HepG2 (cell line): Measurements from ENCODE around the gene APOBEC3B. TPM values are rescaled to one million over a fixed set of nuclear protein-coding genes. Genes with fewer than 3 reads are reported as not detected.

Experiments used
- CENPX ChIP-seq: sonication (generic); formaldehyde crosslinking; IDR thresholded peaks from 2 replicates; pipeline ENCODE4 v1.9.0; 2021; ENCODE audit warnings: mild to moderate bottlenecking, missing genetic modification reagents, moderate library complexity
- FOSL2 ChIP-seq: sonication (generic); formaldehyde crosslinking; IDR thresholded peaks from 2 replicates; pipeline ENCODE4 v1.4.0; 2020; ENCODE audit warnings: missing genetic modification reagents
- HNRNPUL1 ChIP-seq: fragments of 200-400 bp; formaldehyde crosslinking; IDR thresholded peaks from 2 replicates; pipeline ENCODE4 v1.6.1; 2017; ENCODE audit warnings: low read depth, mild to moderate bottlenecking, low read length, moderate library complexity
- KDM4B ChIP-seq: sonication (generic); formaldehyde crosslinking; IDR thresholded peaks from 2 replicates; pipeline ENCODE4 v1.4.0; 2020; ENCODE audit warnings: missing genetic modification reagents
- NR3C1 ChIP-seq: sonication (generic); formaldehyde crosslinking; IDR thresholded peaks from 2 replicates; pipeline ENCODE4 v1.4.0; 2020; ENCODE audit warnings: missing genetic modification reagents
- POGZ ChIP-seq: sonication (generic); formaldehyde crosslinking; IDR thresholded peaks from 2 replicates; pipeline ENCODE4 v1.4.0; 2020; ENCODE audit warnings: mild to moderate bottlenecking, missing genetic modification reagents
- SP5 ChIP-seq: IDR thresholded peaks from 2 replicates; pipeline ENCODE4 v1.6.1; 2016; ENCODE audit warnings: low read depth, borderline replicate concordance
- SRSF1 ChIP-seq: fragments of 200-400 bp; formaldehyde crosslinking; optimal IDR thresholded peaks from 2 replicates; pipeline ENCODE3; 2017; ENCODE audit warnings: mild to moderate bottlenecking, low read depth, low read length, moderate library complexity
- THAP11 ChIP-seq: IDR thresholded peaks from 2 replicates; pipeline ENCODE4 v1.6.1; 2016; ENCODE audit warnings: missing biosample characterization, missing genetic modification reagents
- WIZ ChIP-seq: sonication (generic); formaldehyde crosslinking; IDR thresholded peaks from 2 replicates; pipeline ENCODE4 v1.5.1; 2020; ENCODE audit warnings: mild to moderate bottlenecking, missing genetic modification reagents
- ZNF292 ChIP-seq: sonication (generic); formaldehyde crosslinking; IDR thresholded peaks from 2 replicates; pipeline ENCODE4 v1.8.1; 2022; ENCODE audit warnings: mild to moderate bottlenecking, low read depth, missing genetic modification reagents, borderline replicate concordance
- ZNF33A ChIP-seq: sonication (generic); formaldehyde crosslinking; IDR thresholded peaks from 2 replicates; pipeline ENCODE4 v1.5.1; 2020; ENCODE audit warnings: missing genetic modification reagents, mild to moderate bottlenecking, moderate library complexity, borderline replicate concordance
- ZSCAN21 ChIP-seq: sonication (generic); formaldehyde crosslinking; IDR thresholded peaks from 2 replicates; pipeline ENCODE4 v1.8.0; 2022; ENCODE audit warnings: mild to moderate bottlenecking, missing genetic modification reagents, moderate library complexity, borderline replicate concordance
- polyA plus RNA-seq, 8 experiments: library from polyadenylated mRNA; depleted of rRNA in 3 of 8; stranded (reverse) in 7 of 8; unstranded in 1 of 8; fragments of >200 nt; fragmentation: Illumina TruSeq in 4 of 8; extraction: Trizol in 4 of 8; gene quantifications; 2 replicates each; pipeline versions ENCODE4 v1.2.1 to v1.2.3, GENCODE V29; 2011 to 2016; ENCODE audit warnings: low read depth in 4 of 8, missing spikeins in 1 of 8, mixed read lengths in 1 of 8; ENCODE audit not compliant: insufficient read depth in 1 of 8
- total RNA-seq, 5 experiments: library from RNA; depleted of rRNA; stranded (reverse); fragments of >200 nt; fragmentation: Illumina TruSeq; extraction: Trizol; gene quantifications; 2 replicates each; pipeline ENCODE4 v1.2.3, GENCODE V29; 2016; ENCODE audit warnings: low read depth in 1 of 5
- TF ChIP-seq, protein P1 (sequence below): sonication (generic); formaldehyde crosslinking; IDR thresholded peaks from 2 replicates; pipeline ENCODE4 v1.4.0; 2020; ENCODE audit warnings: mild to moderate bottlenecking, low read depth, missing genetic modification reagents
- TF ChIP-seq, protein P2 (sequence below): sonication (generic); formaldehyde crosslinking; IDR thresholded peaks from 2 replicates; pipeline ENCODE4; 2020; ENCODE audit warnings: missing genetic modification reagents, mild to moderate bottlenecking, borderline replicate concordance
- TF ChIP-seq, protein P3 (sequence below): sonication (generic); formaldehyde crosslinking; IDR thresholded peaks from 2 replicates; pipeline ENCODE4 v1.5.1; 2020; ENCODE audit warnings: missing genetic modification reagents, mild to moderate bottlenecking, borderline replicate concordance
- TF ChIP-seq, protein P4 (sequence below): sonication (generic); formaldehyde crosslinking; IDR thresholded peaks from 2 replicates; pipeline ENCODE4 v1.8.0; 2022; ENCODE audit warnings: missing genetic modification reagents, mild to moderate bottlenecking, borderline replicate concordance
- TF ChIP-seq, protein P5 (sequence below): sonication (generic); formaldehyde crosslinking; IDR thresholded peaks from 2 replicates; pipeline ENCODE4 v1.4.0; 2020; ENCODE audit warnings: missing genetic modification reagents, borderline replicate concordance

APOBEC3B gene
- total and polyA plus RNA-seq, 2 of the 13 experiments (the other 11 are each of a cell fraction or from before 2014, with no cell fraction given), result 6.7 to 8.8 TPM

DNA sequence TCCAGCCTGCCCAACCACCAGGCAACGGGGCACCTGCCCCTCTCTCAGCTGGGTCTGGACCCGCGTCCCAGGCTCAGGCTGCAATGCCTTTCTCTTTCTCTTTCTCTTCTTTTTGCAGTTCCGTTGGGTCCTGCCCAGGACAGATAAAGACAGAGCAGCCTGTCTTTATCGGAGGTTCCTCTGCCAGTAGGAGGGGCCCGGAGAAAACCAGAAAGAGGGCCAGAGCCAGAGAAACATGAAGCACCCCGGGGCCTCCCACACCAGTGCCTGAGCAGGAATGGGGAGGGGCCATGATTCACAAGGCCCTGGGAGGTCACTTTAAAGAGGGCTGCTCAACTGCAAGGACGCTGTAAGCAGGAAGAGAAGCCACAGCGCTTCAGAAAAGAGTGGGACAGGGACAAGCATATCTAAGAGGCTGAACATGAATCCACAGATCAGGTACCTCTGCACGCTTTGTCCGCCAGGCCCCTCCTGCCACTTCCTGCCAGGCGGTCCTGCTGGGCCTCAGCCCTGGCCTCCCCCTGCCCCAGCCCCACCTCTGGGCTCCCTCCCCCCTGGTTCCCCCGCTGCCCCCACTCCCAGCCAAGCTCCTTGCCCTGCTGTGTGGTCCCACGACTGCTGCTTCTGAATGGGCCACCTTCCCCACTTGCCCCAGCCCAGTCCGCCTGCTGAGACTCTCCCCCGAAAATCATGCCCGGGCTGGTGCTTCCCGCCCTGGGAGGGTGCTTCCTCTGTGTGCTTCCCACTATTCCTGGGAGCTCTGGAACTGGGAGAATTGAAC lies 32.0 kb downstream of the APOBEC3B start, which contains the start of gene APOBEC3C (continued):
- TF ChIP-seq, protein P1, sequence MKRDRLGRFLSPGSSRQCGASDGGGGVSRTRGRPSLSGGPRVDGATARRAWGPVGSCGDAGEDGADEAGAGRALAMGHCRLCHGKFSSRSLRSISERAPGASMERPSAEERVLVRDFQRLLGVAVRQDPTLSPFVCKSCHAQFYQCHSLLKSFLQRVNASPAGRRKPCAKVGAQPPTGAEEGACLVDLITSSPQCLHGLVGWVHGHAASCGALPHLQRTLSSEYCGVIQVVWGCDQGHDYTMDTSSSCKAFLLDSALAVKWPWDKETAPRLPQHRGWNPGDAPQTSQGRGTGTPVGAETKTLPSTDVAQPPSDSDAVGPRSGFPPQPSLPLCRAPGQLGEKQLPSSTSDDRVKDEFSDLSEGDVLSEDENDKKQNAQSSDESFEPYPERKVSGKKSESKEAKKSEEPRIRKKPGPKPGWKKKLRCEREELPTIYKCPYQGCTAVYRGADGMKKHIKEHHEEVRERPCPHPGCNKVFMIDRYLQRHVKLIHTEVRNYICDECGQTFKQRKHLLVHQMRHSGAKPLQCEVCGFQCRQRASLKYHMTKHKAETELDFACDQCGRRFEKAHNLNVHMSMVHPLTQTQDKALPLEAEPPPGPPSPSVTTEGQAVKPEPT (CRISPR knock-in tag), result no peak
- TF ChIP-seq POGZ (no peak), ZNF292 (CRISPR knock-in tag) (no peak), NR3C1 (CRISPR knock-in tag) (no peak), CENPX (CRISPR knock-in tag) (no peak), ZSCAN21 (CRISPR knock-in tag) (no peak), SP5 (CRISPR knock-in tag) (0 out of 2 replicates have a peak, but pooled peaks have one; percentile 53), WIZ (no peak), ZNF33A (CRISPR knock-in tag) (no peak), KDM4B (no peak), SRSF1 (no peak), FOSL2 (CRISPR knock-in tag) (peak; percentile 41), HNRNPUL1 (no peak), THAP11 (peak; percentile 1; the same call in 1 of the 2 replicates)
- TF ChIP-seq, protein P2, sequence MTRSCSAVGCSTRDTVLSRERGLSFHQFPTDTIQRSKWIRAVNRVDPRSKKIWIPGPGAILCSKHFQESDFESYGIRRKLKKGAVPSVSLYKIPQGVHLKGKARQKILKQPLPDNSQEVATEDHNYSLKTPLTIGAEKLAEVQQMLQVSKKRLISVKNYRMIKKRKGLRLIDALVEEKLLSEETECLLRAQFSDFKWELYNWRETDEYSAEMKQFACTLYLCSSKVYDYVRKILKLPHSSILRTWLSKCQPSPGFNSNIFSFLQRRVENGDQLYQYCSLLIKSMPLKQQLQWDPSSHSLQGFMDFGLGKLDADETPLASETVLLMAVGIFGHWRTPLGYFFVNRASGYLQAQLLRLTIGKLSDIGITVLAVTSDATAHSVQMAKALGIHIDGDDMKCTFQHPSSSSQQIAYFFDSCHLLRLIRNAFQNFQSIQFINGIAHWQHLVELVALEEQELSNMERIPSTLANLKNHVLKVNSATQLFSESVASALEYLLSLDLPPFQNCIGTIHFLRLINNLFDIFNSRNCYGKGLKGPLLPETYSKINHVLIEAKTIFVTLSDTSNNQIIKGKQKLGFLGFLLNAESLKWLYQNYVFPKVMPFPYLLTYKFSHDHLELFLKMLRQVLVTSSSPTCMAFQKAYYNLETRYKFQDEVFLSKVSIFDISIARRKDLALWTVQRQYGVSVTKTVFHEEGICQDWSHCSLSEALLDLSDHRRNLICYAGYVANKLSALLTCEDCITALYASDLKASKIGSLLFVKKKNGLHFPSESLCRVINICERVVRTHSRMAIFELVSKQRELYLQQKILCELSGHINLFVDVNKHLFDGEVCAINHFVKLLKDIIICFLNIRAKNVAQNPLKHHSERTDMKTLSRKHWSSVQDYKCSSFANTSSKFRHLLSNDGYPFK (CRISPR knock-in tag), result no peak
- TF ChIP-seq, protein P3, sequence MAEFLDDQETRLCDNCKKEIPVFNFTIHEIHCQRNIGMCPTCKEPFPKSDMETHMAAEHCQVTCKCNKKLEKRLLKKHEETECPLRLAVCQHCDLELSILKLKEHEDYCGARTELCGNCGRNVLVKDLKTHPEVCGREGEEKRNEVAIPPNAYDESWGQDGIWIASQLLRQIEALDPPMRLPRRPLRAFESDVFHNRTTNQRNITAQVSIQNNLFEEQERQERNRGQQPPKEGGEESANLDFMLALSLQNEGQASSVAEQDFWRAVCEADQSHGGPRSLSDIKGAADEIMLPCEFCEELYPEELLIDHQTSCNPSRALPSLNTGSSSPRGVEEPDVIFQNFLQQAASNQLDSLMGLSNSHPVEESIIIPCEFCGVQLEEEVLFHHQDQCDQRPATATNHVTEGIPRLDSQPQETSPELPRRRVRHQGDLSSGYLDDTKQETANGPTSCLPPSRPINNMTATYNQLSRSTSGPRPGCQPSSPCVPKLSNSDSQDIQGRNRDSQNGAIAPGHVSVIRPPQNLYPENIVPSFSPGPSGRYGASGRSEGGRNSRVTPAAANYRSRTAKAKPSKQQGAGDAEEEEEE, result no peak
- TF ChIP-seq, protein P4, sequence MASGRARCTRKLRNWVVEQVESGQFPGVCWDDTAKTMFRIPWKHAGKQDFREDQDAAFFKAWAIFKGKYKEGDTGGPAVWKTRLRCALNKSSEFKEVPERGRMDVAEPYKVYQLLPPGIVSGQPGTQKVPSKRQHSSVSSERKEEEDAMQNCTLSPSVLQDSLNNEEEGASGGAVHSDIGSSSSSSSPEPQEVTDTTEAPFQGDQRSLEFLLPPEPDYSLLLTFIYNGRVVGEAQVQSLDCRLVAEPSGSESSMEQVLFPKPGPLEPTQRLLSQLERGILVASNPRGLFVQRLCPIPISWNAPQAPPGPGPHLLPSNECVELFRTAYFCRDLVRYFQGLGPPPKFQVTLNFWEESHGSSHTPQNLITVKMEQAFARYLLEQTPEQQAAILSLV (CRISPR knock-in tag), result peak; percentile 70; the same call in 1 of the 2 replicates
- TF ChIP-seq, protein P5, sequence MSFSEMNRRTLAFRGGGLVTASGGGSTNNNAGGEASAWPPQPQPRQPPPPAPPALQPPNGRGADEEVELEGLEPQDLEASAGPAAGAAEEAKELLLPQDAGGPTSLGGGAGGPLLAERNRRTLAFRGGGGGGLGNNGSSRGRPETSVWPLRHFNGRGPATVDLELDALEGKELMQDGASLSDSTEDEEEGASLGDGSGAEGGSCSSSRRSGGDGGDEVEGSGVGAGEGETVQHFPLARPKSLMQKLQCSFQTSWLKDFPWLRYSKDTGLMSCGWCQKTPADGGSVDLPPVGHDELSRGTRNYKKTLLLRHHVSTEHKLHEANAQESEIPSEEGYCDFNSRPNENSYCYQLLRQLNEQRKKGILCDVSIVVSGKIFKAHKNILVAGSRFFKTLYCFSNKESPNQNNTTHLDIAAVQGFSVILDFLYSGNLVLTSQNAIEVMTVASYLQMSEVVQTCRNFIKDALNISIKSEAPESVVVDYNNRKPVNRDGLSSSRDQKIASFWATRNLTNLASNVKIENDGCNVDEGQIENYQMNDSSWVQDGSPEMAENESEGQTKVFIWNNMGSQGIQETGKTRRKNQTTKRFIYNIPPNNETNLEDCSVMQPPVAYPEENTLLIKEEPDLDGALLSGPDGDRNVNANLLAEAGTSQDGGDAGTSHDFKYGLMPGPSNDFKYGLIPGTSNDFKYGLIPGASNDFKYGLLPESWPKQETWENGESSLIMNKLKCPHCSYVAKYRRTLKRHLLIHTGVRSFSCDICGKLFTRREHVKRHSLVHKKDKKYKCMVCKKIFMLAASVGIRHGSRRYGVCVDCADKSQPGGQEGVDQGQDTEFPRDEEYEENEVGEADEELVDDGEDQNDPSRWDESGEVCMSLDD (CRISPR knock-in tag), result no peak
